ENCODE data around the gene PTDSS2. TPM values are rescaled to one million over a fixed set of nuclear protein-coding genes. Genes with fewer than 3 reads are reported as not detected.

Gene PTDSS2
- total and polyA plus RNA-seq, 10 of the 15 experiments (the other 5 are each of a cell fraction or from before 2014, with no cell fraction given): 0.39 to 21.1 (median 10.8) TPM

DNA sequence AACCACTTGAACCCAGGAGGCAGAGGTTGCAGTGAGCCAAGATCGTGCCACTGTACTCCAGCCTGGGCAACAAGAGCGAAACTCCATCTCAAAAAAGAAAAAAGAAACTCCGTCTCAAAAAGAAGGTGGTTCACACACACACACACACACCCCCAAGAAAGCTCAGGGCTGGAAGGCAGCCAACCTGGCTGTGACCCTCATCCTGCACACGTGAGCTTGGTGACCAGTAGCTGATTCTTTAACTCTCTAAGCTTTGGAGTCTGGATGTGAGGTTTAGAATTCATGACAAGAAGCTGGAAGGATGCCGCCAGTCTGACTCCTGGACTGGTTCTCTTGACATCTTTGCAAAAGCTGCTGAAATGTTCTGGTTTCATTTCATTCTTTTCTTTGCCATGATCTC lies 58.9 kb downstream of the PTDSS2 start:
- FAIRE-seq (no peak), DNase-seq (ENCODE audit: low read depth, low spot score) (no peak), ATAC-seq (no peak)
- no peak overlapping the region for H3K27ac ChIP-seq (ENCODE audit: control insufficient read depth, insufficient read depth)
- RAD21 ChIA-PET (ENCODE audit: unreplicated experiment): no interaction called here
- H3K9ac ChIP-seq (ENCODE audit: control insufficient read depth, insufficient read depth, low read length): no peak overlapping the region
- TSS peak; percentile 65 for BruUV-seq (replicated peaks)
- POLR2A ChIA-PET: interaction anchor here (0.6 kb wide), 2 partner anchors 30 to 48 kb away, joined by 3 read pairs; no protein-coding TSS in a partner anchor
- no peak overlapping the region for H3K4me2 ChIP-seq (ENCODE audit: control insufficient read depth, insufficient read depth)
- H3K36me3 ChIP-seq (ENCODE audit: control insufficient read depth in 2 of 2, insufficient read depth in 2 of 2, low read length in 1 of 2): peaks cover 0 to 3% of the 10 kb centered on the region in 2 experiments; a peak in 2 of 4 replicates
- TF ChIP-seq HDAC6 (IDR thresholded peaks at IDR 0.05; ENCODE audit: unreplicated experiment) (no peak), POLR2AphosphoS5 (IDR thresholded peaks at IDR 0.05; ENCODE audit: low read length) (0 out of 2 replicates have a peak, but pooled peaks have one; percentile 49), BCL11A (IDR thresholded peaks at IDR 0.05; ENCODE audit: low read depth, low read length) (no peak)
- TF ChIP-seq, protein P1, sequence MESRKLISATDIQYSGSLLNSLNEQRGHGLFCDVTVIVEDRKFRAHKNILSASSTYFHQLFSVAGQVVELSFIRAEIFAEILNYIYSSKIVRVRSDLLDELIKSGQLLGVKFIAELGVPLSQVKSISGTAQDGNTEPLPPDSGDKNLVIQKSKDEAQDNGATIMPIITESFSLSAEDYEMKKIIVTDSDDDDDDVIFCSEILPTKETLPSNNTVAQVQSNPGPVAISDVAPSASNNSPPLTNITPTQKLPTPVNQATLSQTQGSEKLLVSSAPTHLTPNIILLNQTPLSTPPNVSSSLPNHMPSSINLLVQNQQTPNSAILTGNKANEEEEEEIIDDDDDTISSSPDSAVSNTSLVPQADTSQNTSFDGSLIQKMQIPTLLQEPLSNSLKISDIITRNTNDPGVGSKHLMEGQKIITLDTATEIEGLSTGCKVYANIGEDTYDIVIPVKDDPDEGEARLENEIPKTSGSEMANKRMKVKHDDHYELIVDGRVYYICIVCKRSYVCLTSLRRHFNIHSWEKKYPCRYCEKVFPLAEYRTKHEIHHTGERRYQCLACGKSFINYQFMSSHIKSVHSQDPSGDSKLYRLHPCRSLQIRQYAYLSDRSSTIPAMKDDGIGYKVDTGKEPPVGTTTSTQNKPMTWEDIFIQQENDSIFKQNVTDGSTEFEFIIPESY (IDR thresholded peaks at IDR 0.05): no peak
- CTCF ChIA-PET: interaction anchor here (1.8 to 2.7 kb wide), 2 partner anchors 10 to 61 kb away, joined by 12 to 20 read pairs; no protein-coding TSS in a partner anchor
- H3K4me3 ChIP-seq: no peak overlapping the region
- in situ Hi-C loops (cut with MboI): loop anchor here (5.0 kb wide), 1 partner anchor 302 kb away; the partner anchor contains the start of genes BET1L and RIC8A
- H3K9me3 ChIP-seq (replicated peaks; ENCODE audit: control insufficient read depth, insufficient read depth, low read length): no peaks in the 10 kb centered on the region
- H3K79me2 ChIP-seq (ENCODE audit: control insufficient read depth, insufficient read depth, low read length): peaks cover 33% of the 10 kb centered on the region
- SMC1A ChIA-PET (ENCODE audit: uncharacterized antibody, unreplicated experiment): interaction anchor here (0.6 kb wide), 1 partner anchor 236 kb away, joined by 3 read pairs; no protein-coding TSS in a partner anchor
- no peaks in the 10 kb centered on the region for H4K20me1 ChIP-seq (ENCODE audit: control insufficient read depth, insufficient read depth)
- intact Hi-C loops (cut with micrococcal nuclease; ENCODE audit: unreplicated experiment): no loop called here
- no peaks in the 10 kb centered on the region for H3K27me3 ChIP-seq (replicated peaks in 1 of 2; ENCODE audit: control insufficient read depth in 2 of 2, insufficient read depth in 2 of 2, low read length in 1 of 2)
- peaks cover 6% of the 10 kb centered on the region for H3K4me1 ChIP-seq (ENCODE audit: control insufficient read depth, insufficient read depth, low read length)
- 99% methylated on average over 5 of the region's 5 CpGs for whole genome bisulfite sequencing (ENCODE audit: insufficient coverage, insufficient replicate concordance, low lambda C conversion rate, missing lambda C conversion rate)
- no peak overlapping the region for H2AFZ ChIP-seq (ENCODE audit: control insufficient read depth, low read depth, low read length)

Measured in GM12878 (cell line).